ENCODE measurements around the gene AP2A1.

DNA sequence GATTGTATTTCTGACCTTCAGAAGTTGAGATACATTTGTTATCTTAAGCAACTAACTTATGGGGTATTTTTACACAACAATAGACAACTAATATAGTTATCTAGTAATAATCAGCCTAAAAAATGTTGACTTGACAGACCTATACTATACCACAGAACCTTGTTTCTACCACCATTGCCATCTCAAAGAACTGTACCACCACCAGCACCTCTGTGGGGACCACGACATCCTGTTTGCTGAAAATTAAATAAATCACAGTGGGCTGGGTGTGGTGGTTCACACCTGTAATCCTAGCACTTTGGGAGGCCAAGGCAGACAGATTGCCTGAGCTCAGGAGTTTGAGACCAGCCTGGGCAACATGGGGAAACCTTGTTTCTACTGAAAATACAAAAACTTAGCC, 27.7 kb upstream of the AP2A1 start:
- TF ChIP-seq CTCF (IDR thresholded peaks at IDR 0.05), result no peak
- no peak for TF ChIP-seq EZH2 (IDR thresholded peaks at IDR 0.05; ENCODE audit: borderline replicate concordance, insufficient read depth, low read depth, low read length, poor library complexity, severe bottlenecking)
